Endothelial cell of umbilical vein (primary cell): ENCODE data around the gene TEAD4. TPM values are rescaled to one million over a fixed set of nuclear protein-coding genes. Genes with fewer than 3 reads are reported as not detected.

Experiments
- BruUV-seq: library from RNA; stranded (reverse); fragments of 400-500 nt; replicated peaks from 2 replicates; lab custom pipeline; 2021; lab: Mats Ljungman, UMichigan
- CTCF ChIA-PET: fragments of 300-600, 350-600 bp; sonication (Branson Sonifier 250); formaldehyde crosslinking; loops from one replicate; lab custom pipeline; 2021; ENCODE audit warnings: antibody characterized with exemption, inconsistent platforms; lab: Charles Lee
- POLR2A ChIA-PET: fragments of 300-600, 350-600 bp; sonication (Branson Sonifier 250); formaldehyde crosslinking; loops from one replicate; lab custom pipeline; 2021; ENCODE audit warnings: antibody characterized with exemption, inconsistent platforms; lab: Charles Lee
- DNase-seq: peaks from one replicate; pipeline ENCODE4 v3.0.0-alpha.2; 2011; ENCODE audit warnings: low read depth, low spot score
- FAIRE-seq: peaks from 2 replicates; lab custom pipeline; 2011; peaks lifted over from hg19 to GRCh38; lab: Jason Lieb, UNC
- H2AFZ ChIP-seq: 2 replicates; pipeline ENCODE4 v1.6.0; 2012; ENCODE audit warnings: low read depth, low read length, control low read depth, inconsistent platforms
- H3K27ac ChIP-seq: 2 replicates; pipeline ENCODE4 v1.5.1; 2011; ENCODE audit warnings: low read depth, mild to moderate bottlenecking, control low read depth, low read length, moderate library complexity; ENCODE audit not compliant: insufficient read depth
- H3K27me3 ChIP-seq, 2 experiments: 2 replicates each; pipeline versions ENCODE4 v1.6.0 to v1.6.1; 2011; ENCODE audit warnings: low read length in 2 of 2, mixed read lengths in 1 of 2; ENCODE audit not compliant: control insufficient read depth in 2 of 2, insufficient read depth in 2 of 2
- H3K36me3 ChIP-seq, 2 experiments: 2 replicates in 1 of 2; 3 replicates in 1 of 2; pipeline ENCODE4 v1.5.1; 2011; ENCODE audit warnings: low read length in 2 of 2, mild to moderate bottlenecking in 1 of 2, moderate library complexity in 1 of 2; ENCODE audit not compliant: control insufficient read depth in 2 of 2, insufficient read depth in 2 of 2; ENCODE audit errors: extremely low read depth in 1 of 2
- H3K4me1 ChIP-seq: 3 replicates; pipeline ENCODE4 v1.5.1; 2011; ENCODE audit warnings: mild to moderate bottlenecking, low read length; ENCODE audit not compliant: control insufficient read depth, insufficient read depth; ENCODE audit errors: extremely low read depth
- H3K4me2 ChIP-seq: 2 replicates; pipeline ENCODE4 v1.6.1; 2011; ENCODE audit warnings: low read length, control low read depth, mixed read lengths; ENCODE audit not compliant: insufficient read depth
- H3K4me3 ChIP-seq, 3 experiments: fragments of 200-600 bp in 1 of 3; sonication (generic), shearing (Covaris generic) in 1 of 3; replicated peaks in 1 of 3; 2 replicates each; pipeline ENCODE4 v1.5.1; 2011 to 2016; ENCODE audit warnings: control low read depth in 3 of 3, low read length in 3 of 3, mild to moderate bottlenecking in 2 of 3, inconsistent platforms in 1 of 3, low read depth in 1 of 3, moderate library complexity in 1 of 3; ENCODE audit not compliant: insufficient read depth in 1 of 3
- H3K79me2 ChIP-seq: 2 replicates; pipeline ENCODE4 v1.6.0; 2012; ENCODE audit warnings: low read length, inconsistent platforms; ENCODE audit not compliant: control insufficient read depth, insufficient read depth
- H3K9ac ChIP-seq: replicated peaks from 2 replicates; pipeline ENCODE3; 2011; ENCODE audit warnings: low read length, control low read depth; ENCODE audit not compliant: insufficient read depth; ENCODE audit errors: extremely low read depth
- H3K9me1 ChIP-seq: replicated peaks from 3 replicates; pipeline ENCODE4 v1.6.0; 2011; ENCODE audit warnings: mild to moderate bottlenecking, low read length; ENCODE audit not compliant: control insufficient read depth, insufficient read depth; ENCODE audit errors: extremely low read depth
- H3K9me3 ChIP-seq: replicated peaks from 2 replicates; pipeline ENCODE4 v1.5.1; 2012; ENCODE audit warnings: low read length, inconsistent platforms; ENCODE audit not compliant: control insufficient read depth, insufficient read depth
- H4K20me1 ChIP-seq: replicated peaks from 2 replicates; pipeline ENCODE3; 2011; ENCODE audit warnings: mild to moderate bottlenecking, low read length; ENCODE audit not compliant: control insufficient read depth, insufficient read depth; ENCODE audit errors: extremely low read depth
- CTCF ChIP-seq, 2 donors: IDR thresholded peaks; 1 replicate in 1 of 2; 2 replicates in 1 of 2; pipeline ENCODE4 v1.5.1; 2011; ENCODE audit warnings: low read length in 2 of 2, mild to moderate bottlenecking in 2 of 2, moderate library complexity in 2 of 2, control low read depth in 1 of 2, inconsistent platforms in 1 of 2, low read depth in 1 of 2; ENCODE audit not compliant: insufficient read depth in 1 of 2; ENCODE audit errors: extremely low read depth in 1 of 2
- EZH2 ChIP-seq: IDR thresholded peaks from 2 replicates; pipeline ENCODE4 v1.6.1; 2012; ENCODE audit warnings: borderline replicate concordance, low read depth, mild to moderate bottlenecking, moderate library complexity, low read length, inconsistent platforms; ENCODE audit not compliant: severe bottlenecking
- FOS ChIP-seq: IDR thresholded peaks from 2 replicates; pipeline ENCODE4 v1.6.1; 2011; ENCODE audit warnings: mild to moderate bottlenecking, low read length, moderate library complexity, borderline replicate concordance; ENCODE audit not compliant: insufficient read depth
- GATA2 ChIP-seq: IDR thresholded peaks from 2 replicates; pipeline ENCODE4 v1.7.0; 2011; ENCODE audit warnings: low read depth, mild to moderate bottlenecking, moderate library complexity, mixed read lengths, low read length; ENCODE audit not compliant: insufficient read length, insufficient read depth
- MYC ChIP-seq: IDR thresholded peaks from one replicate; pipeline ENCODE4 v1.6.1; 2011; ENCODE audit warnings: mild to moderate bottlenecking, low read depth, low read length
- POLR2AphosphoS5 ChIP-seq: IDR thresholded peaks from 2 replicates; pipeline ENCODE4 v1.6.1; 2012; ENCODE audit warnings: low read depth, mild to moderate bottlenecking, control low read depth, low read length, moderate library complexity; ENCODE audit not compliant: insufficient read depth
- dilution Hi-C: fragments of 300-500 bp; cut with MboI; formaldehyde crosslinking; loops from one replicate; pipeline ENCODE4 v1.15.0; 2019; ENCODE audit warnings: low sequenced_read_pairs; ENCODE audit not compliant: extremely low pct_ligation_motif_present
- intact Hi-C: fragments of 100-400 bp; cut with micrococcal nuclease; formaldehyde crosslinking; loops from one replicate; pipeline ENCODE4 v1.10.0; 2022
- polyA plus RNA-seq, 4 experiments: library from polyadenylated mRNA; depleted of rRNA in 3 of 4; stranded (reverse) in 3 of 4; unstranded in 1 of 4; fragments of >200 nt; gene quantifications; 2 replicates each; pipeline versions ENCODE4 v1.2.1 to v1.2.3, GENCODE V29; 2011 to 2012; ENCODE audit warnings: missing spikeins in 1 of 4
- total RNA-seq: library from RNA; stranded (reverse); gene quantifications from 2 replicates; pipeline ENCODE4 v1.2.3, GENCODE V29; 2021

TEAD4 gene
- total and polyA plus RNA-seq, 2 donors (not counting 3 experiments of a cell fraction or from before 2014, with no cell fraction given), result 34.4 to 46.0 TPM

DNA sequence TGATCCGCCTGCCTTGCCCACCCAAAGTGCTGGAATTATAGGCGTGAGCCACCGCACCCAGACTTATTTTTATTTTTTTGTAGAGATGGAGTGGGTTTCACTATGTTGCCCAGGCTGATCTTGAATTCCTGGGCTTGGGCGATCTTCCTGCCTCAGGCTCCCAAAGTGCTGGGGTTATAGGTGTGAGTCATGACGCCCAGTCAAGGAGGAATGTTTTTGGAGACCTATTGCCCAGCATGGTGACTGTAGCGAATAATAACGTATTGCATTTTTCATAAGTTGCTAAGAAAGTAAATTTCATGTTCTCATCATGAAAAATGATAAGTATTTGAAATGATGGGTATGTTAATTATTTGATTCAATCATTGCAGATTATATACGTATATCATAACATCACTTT is 46.5 kb downstream of the TEAD4 start:
- DNase-seq, result no peak
- intact Hi-C loops (no loop called here), dilution Hi-C loops (no loop called here)
- no peak overlapping the region for H3K4me3 ChIP-seq
- H3K9me1 ChIP-seq, result no peaks in the 10 kb centered on the region
- no peak for FAIRE-seq
- H3K79me2 ChIP-seq, result peaks cover 3% of the 10 kb centered on the region
- H3K36me3 ChIP-seq, result peaks cover 0 to 7% of the 10 kb centered on the region in 2 experiments
- no peaks in the 10 kb centered on the region for H3K27me3 ChIP-seq
- BruUV-seq, result no TSS peak
- H4K20me1 ChIP-seq, result no peaks in the 10 kb centered on the region
- ChIA-PET CTCF (interaction anchor here (1.3 kb wide), 1 partner anchor 160 kb away, joined by 3 read pairs; no protein-coding TSS in a partner anchor), POLR2A (no interaction called here)
- no peak overlapping the region for H3K9ac ChIP-seq
- no peak overlapping the region for H2AFZ ChIP-seq
- H3K9me3 ChIP-seq, result no peaks in the 10 kb centered on the region
- no peaks in the 10 kb centered on the region for H3K4me1 ChIP-seq
- TF ChIP-seq EZH2, result no peak
- no peak for TF ChIP-seq CTCF (IDR thresholded peaks at IDR 0.05; ENCODE audit: extremely low read depth in 1 of 2, insufficient read depth in 1 of 2, low read depth in 1 of 2, low read length in 2 of 2)
- no peak for TF ChIP-seq FOS
- no peak for TF ChIP-seq GATA2
- TF ChIP-seq POLR2AphosphoS5, result no peak
- no peak for TF ChIP-seq MYC
- no peak overlapping the region for H3K4me2 ChIP-seq
- no peak overlapping the region for H3K27ac ChIP-seq
